HEK293 (cell line): ENCODE results near the gene ARL3.

Experiments
- GLI2 ChIP-seq: fragments of 450-650 bp; formaldehyde crosslinking; IDR thresholded peaks from 2 replicates; pipeline ENCODE4; 2017; ENCODE audit warnings: missing biosample characterization, missing genetic modification characterization, low read depth, borderline replicate concordance
- KLF16 ChIP-seq: fragments of 450-650 bp; formaldehyde crosslinking; IDR thresholded peaks from 2 replicates; pipeline ENCODE4 v1.5.1; 2017; ENCODE audit warnings: missing biosample characterization, missing genetic modification characterization
- SALL2 ChIP-seq: fragments of 450-650 bp; formaldehyde crosslinking; IDR thresholded peaks from 2 replicates; pipeline ENCODE4 v1.5.0; 2017; ENCODE audit warnings: missing biosample characterization, mild to moderate bottlenecking, missing genetic modification characterization, borderline replicate concordance
- ZBTB11 ChIP-seq: fragments of 450-650 bp; formaldehyde crosslinking; conservative IDR thresholded peaks from 2 replicates; pipeline ENCODE4 v1.5.1; 2016; ENCODE audit warnings: low read depth, missing biosample characterization, missing genetic modification characterization
- ZBTB21 ChIP-seq: fragments of 450-650 bp; formaldehyde crosslinking; IDR thresholded peaks from 2 replicates; pipeline ENCODE4 v1.5.1; 2017; ENCODE audit warnings: missing biosample characterization, missing genetic modification characterization
- ZBTB48 ChIP-seq: fragments of 450-650 bp; formaldehyde crosslinking; IDR thresholded peaks from 2 replicates; pipeline ENCODE4 v1.5.1; 2016; ENCODE audit warnings: missing biosample characterization, missing genetic modification characterization
- ZNF10 ChIP-seq: fragments of 450-650 bp; formaldehyde crosslinking; IDR thresholded peaks from 2 replicates; pipeline ENCODE4 v1.5.1; 2017; ENCODE audit warnings: missing biosample characterization, missing genetic modification characterization
- ZNF146 ChIP-seq: fragments of 450-650 bp; formaldehyde crosslinking; IDR thresholded peaks from 2 replicates; pipeline ENCODE4 v1.5.1; 2016; ENCODE audit warnings: missing biosample characterization, missing genetic modification characterization
- ZNF157 ChIP-seq: fragments of 450-650 bp; formaldehyde crosslinking; IDR thresholded peaks from 2 replicates; pipeline ENCODE4 v1.5.1; 2016; ENCODE audit warnings: missing biosample characterization, missing genetic modification characterization
- ZNF223 ChIP-seq: fragments of 450-650 bp; formaldehyde crosslinking; IDR thresholded peaks from 2 replicates; pipeline ENCODE4 v1.5.1; 2016; ENCODE audit warnings: missing biosample characterization, missing genetic modification characterization
- ZNF23 ChIP-seq: fragments of 450-650 bp; formaldehyde crosslinking; IDR thresholded peaks from 2 replicates; pipeline ENCODE4 v1.5.1; 2016; ENCODE audit warnings: missing biosample characterization, missing genetic modification characterization, borderline replicate concordance
- ZNF24 ChIP-seq: fragments of 450-650 bp; formaldehyde crosslinking; IDR thresholded peaks from 2 replicates; pipeline ENCODE4 v1.5.1; 2016; ENCODE audit warnings: missing biosample characterization, missing genetic modification characterization
- ZNF292 ChIP-seq: fragments of 450-650 bp; formaldehyde crosslinking; IDR thresholded peaks from 2 replicates; pipeline ENCODE4 v1.5.1; 2016; ENCODE audit warnings: low read depth, missing biosample characterization, missing genetic modification characterization, borderline replicate concordance
- ZNF394 ChIP-seq: fragments of 450-650 bp; formaldehyde crosslinking; IDR thresholded peaks from 2 replicates; pipeline ENCODE4 v1.5.1; 2016; ENCODE audit warnings: missing biosample characterization, missing genetic modification characterization, mild to moderate bottlenecking, moderate library complexity, borderline replicate concordance
- ZNF433 ChIP-seq: fragments of 450-650 bp; formaldehyde crosslinking; IDR thresholded peaks from 2 replicates; pipeline ENCODE4 v1.5.1; 2016; ENCODE audit warnings: missing biosample characterization, missing genetic modification characterization, low read depth
- ZNF473 ChIP-seq: fragments of 450-650 bp; formaldehyde crosslinking; IDR thresholded peaks from 2 replicates; pipeline ENCODE4 v1.5.1; 2017; ENCODE audit warnings: missing biosample characterization, missing genetic modification characterization
- ZNF488 ChIP-seq: fragments of 450-650 bp; formaldehyde crosslinking; IDR thresholded peaks from 2 replicates; pipeline ENCODE4 v1.5.1; 2016; ENCODE audit warnings: missing biosample characterization, missing genetic modification characterization
- ZNF555 ChIP-seq: fragments of 450-650 bp; formaldehyde crosslinking; conservative IDR thresholded peaks from 2 replicates; pipeline ENCODE4 v1.5.1; 2017; ENCODE audit warnings: missing biosample characterization, mild to moderate bottlenecking, missing genetic modification characterization, inconsistent platforms
- ZNF560 ChIP-seq: fragments of 450-650 bp; formaldehyde crosslinking; IDR thresholded peaks from 2 replicates; pipeline ENCODE4 v1.5.1; 2017; ENCODE audit warnings: missing biosample characterization, missing genetic modification characterization, borderline replicate concordance
- ZNF624 ChIP-seq: fragments of 450-650 bp; formaldehyde crosslinking; IDR thresholded peaks from 2 replicates; pipeline ENCODE4 v1.5.1; 2017; ENCODE audit warnings: missing biosample characterization, missing genetic modification characterization
- ZNF629 ChIP-seq: fragments of 450-650 bp; formaldehyde crosslinking; IDR thresholded peaks from 2 replicates; pipeline ENCODE4 v1.5.1; 2017; ENCODE audit warnings: missing biosample characterization, missing genetic modification characterization
- ZNF670 ChIP-seq: fragments of 450-650 bp; formaldehyde crosslinking; IDR thresholded peaks from 2 replicates; pipeline ENCODE4 v1.5.1; 2016; ENCODE audit warnings: missing biosample characterization, missing genetic modification characterization, low read depth
- ZNF837 ChIP-seq: fragments of 450-650 bp; formaldehyde crosslinking; IDR thresholded peaks from 2 replicates; pipeline ENCODE4 v1.5.1; 2016; ENCODE audit warnings: missing biosample characterization, missing genetic modification characterization
- TF ChIP-seq, protein P1 (sequence below): fragments of 450-650 bp; formaldehyde crosslinking; IDR thresholded peaks from 2 replicates; pipeline ENCODE4 v1.5.1; 2016; ENCODE audit warnings: missing biosample characterization, missing genetic modification characterization
- TF ChIP-seq, protein P2 (sequence below): fragments of 450-650 bp; formaldehyde crosslinking; IDR thresholded peaks from 2 replicates; pipeline ENCODE4 v1.5.1; 2016; ENCODE audit warnings: missing biosample characterization, missing genetic modification characterization
- TF ChIP-seq, protein P3 (sequence below): sonication (generic); formaldehyde crosslinking; IDR thresholded peaks from 2 replicates; pipeline ENCODE4 v1.8.1; 2022; ENCODE audit warnings: mild to moderate bottlenecking, moderate library complexity, missing genetic modification reagents
- TF ChIP-seq, protein P4 (sequence below): fragments of 450-650 bp; formaldehyde crosslinking; IDR thresholded peaks from 2 replicates; pipeline ENCODE4 v1.5.1; 2016; ENCODE audit warnings: missing biosample characterization, missing genetic modification characterization

ARL3 gene

DNA sequence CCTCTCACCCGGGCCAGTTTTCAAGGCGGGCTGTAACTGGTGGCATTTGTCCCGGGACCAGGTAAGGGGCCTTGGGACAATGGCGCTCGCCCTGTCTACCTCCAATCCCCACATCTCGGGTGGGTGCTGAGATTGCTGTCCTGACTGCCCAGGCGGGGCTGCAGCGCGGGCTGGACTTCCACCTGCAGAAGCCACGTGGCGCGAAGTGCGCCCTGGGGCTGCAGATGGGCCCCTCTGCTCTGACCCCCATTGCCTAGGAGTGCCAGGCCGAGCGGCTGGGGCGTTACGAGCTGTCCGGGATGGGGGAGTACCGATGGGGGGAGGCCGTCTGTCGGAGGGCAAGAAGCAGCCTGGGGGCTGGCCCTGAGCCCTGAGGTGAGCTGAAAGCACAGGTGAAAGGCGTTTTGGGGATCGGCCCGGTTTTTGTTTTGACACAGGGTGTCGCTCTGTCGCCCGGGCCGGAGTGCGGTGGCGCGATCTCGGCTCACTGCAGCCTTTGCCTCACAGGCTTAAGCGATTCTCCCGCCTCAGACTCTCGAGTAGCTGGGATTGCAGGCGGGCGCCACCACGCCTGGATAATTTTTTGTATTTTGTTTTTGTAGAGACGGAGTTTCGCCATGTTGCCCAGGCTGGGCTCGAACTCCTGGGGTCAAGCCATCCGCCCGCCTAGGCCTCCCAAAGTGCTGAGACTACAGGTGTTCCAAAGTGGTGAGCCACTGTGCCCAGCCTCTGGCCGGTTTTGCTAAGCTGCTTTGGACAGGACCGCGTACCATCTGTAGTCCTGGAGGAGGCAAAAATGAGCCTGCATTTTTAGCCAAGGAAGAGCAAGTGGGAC, 641 bp upstream of the ARL3 start, which contains the start of gene SFXN2 (continued):
- TF ChIP-seq ZNF10 (tag by site-specific recombination) = no peak
- TF ChIP-seq, protein P1, sequence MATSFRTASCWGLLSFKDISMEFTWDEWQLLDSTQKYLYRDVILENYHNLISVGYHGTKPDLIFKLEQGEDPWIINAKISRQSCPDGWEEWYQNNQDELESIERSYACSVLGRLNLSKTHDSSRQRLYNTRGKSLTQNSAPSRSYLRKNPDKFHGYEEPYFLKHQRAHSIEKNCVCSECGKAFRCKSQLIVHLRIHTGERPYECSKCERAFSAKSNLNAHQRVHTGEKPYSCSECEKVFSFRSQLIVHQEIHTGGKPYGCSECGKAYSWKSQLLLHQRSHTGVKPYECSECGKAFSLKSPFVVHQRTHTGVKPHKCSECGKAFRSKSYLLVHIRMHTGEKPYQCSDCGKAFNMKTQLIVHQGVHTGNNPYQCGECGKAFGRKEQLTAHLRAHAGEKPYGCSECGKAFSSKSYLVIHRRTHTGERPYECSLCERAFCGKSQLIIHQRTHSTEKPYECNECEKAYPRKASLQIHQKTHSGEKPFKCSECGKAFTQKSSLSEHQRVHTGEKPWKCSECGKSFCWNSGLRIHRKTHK (tag by site-specific recombination) = no peak
- TF ChIP-seq ZNF670 (tag by site-specific recombination) = no peak
- no peak for TF ChIP-seq ZNF555 (tag by site-specific recombination)
- no peak for TF ChIP-seq ZNF223 (tag by site-specific recombination)
- TF ChIP-seq ZNF433 = no peak
- TF ChIP-seq, protein P2, sequence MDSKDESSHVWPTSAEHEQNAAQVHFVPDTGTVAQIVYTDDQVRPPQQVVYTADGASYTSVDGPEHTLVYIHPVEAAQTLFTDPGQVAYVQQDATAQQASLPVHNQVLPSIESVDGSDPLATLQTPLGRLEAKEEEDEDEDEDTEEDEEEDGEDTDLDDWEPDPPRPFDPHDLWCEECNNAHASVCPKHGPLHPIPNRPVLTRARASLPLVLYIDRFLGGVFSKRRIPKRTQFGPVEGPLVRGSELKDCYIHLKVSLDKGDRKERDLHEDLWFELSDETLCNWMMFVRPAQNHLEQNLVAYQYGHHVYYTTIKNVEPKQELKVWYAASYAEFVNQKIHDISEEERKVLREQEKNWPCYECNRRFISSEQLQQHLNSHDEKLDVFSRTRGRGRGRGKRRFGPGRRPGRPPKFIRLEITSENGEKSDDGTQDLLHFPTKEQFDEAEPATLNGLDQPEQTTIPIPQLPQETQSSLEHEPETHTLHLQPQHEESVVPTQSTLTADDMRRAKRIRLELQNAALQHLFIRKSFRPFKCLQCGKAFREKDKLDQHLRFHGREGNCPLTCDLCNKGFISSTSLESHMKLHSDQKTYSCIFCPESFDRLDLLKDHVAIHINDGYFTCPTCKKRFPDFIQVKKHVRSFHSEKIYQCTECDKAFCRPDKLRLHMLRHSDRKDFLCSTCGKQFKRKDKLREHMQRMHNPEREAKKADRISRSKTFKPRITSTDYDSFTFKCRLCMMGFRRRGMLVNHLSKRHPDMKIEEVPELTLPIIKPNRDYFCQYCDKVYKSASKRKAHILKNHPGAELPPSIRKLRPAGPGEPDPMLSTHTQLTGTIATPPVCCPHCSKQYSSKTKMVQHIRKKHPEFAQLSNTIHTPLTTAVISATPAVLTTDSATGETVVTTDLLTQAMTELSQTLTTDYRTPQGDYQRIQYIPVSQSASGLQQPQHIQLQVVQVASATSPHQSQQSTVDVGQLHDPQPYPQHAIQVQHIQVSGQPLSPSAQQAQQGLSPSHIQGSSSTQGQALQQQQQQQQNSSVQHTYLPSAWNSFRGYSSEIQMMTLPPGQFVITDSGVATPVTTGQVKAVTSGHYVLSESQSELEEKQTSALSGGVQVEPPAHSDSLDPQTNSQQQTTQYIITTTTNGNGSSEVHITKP (tag by site-specific recombination) = peak; percentile 43
- TF ChIP-seq GLI2 = no peak
- TF ChIP-seq ZBTB48 (tag by site-specific recombination) = peak; percentile 90
- TF ChIP-seq ZNF624 (tag by site-specific recombination) = no peak
- no peak for TF ChIP-seq ZNF292 (tag by site-specific recombination)
- no peak for TF ChIP-seq ZNF488 (tag by site-specific recombination)
- peak; percentile 33; the same call in 1 of the 2 replicates for TF ChIP-seq ZNF23 (tag by site-specific recombination)
- no peak for TF ChIP-seq ZNF157
- no peak for TF ChIP-seq SALL2
- peak; percentile 51; the same call in 1 of the 2 replicates for TF ChIP-seq ZBTB11 (tag by site-specific recombination)
- no peak for TF ChIP-seq ZNF560 (tag by site-specific recombination)
- TF ChIP-seq KLF16 (tag by site-specific recombination) = peak; percentile 74
- peak; percentile 67 for TF ChIP-seq ZNF394 (tag by site-specific recombination)
- peak; percentile 34 for TF ChIP-seq ZNF629 (tag by site-specific recombination)
- TF ChIP-seq ZBTB21 (tag by site-specific recombination) = 0 out of 2 replicates have a peak, but pooled peaks have one; percentile 33
- TF ChIP-seq, protein P3, sequence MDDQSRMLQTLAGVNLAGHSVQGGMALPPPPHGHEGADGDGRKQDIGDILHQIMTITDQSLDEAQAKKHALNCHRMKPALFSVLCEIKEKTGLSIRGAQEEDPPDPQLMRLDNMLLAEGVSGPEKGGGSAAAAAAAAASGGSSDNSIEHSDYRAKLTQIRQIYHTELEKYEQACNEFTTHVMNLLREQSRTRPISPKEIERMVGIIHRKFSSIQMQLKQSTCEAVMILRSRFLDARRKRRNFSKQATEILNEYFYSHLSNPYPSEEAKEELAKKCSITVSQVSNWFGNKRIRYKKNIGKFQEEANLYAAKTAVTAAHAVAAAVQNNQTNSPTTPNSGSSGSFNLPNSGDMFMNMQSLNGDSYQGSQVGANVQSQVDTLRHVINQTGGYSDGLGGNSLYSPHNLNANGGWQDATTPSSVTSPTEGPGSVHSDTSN (CRISPR knock-in tag) = no peak
- TF ChIP-seq, protein P4, sequence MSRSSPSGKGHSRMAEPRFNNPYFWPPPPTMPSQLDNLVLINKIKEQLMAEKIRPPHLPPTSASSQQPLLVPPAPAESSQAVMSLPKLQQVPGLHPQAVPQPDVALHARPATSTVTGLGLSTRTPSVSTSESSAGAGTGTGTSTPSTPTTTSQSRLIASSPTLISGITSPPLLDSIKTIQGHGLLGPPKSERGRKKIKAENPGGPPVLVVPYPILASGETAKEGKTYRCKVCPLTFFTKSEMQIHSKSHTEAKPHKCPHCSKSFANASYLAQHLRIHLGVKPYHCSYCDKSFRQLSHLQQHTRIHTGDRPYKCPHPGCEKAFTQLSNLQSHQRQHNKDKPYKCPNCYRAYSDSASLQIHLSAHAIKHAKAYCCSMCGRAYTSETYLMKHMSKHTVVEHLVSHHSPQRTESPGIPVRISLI (tag by site-specific recombination) = no peak
- peak; percentile 79; the same call in 1 of the 2 replicates for TF ChIP-seq ZNF24 (tag by site-specific recombination)
- TF ChIP-seq ZNF473 = no peak
- TF ChIP-seq ZNF837 (tag by site-specific recombination) = peak; percentile 41; the same call in 1 of the 2 replicates
- no peak for TF ChIP-seq ZNF146 (tag by site-specific recombination)
